HEK293 (cell line): Measurements from ENCODE around the gene LRP1.

ENCODE experiments used
- ATF2 ChIP-seq: fragments of 450-650 bp; formaldehyde crosslinking; IDR thresholded peaks from 2 replicates; pipeline ENCODE4 v1.5.1; 2016; ENCODE audit warnings: missing biosample characterization, missing genetic modification characterization, low read depth
- EGR2 ChIP-seq: fragments of 450-650 bp; formaldehyde crosslinking; IDR thresholded peaks from 2 replicates; pipeline ENCODE4 v1.5.1; 2016; ENCODE audit warnings: low read depth, missing biosample characterization, missing genetic modification characterization
- GLIS2 ChIP-seq: fragments of 450-650 bp; formaldehyde crosslinking; IDR thresholded peaks from 2 replicates; pipeline ENCODE4 v1.5.1; 2016; ENCODE audit warnings: missing biosample characterization, missing genetic modification characterization
- KLF1 ChIP-seq: fragments of 450-650 bp; formaldehyde crosslinking; IDR thresholded peaks from 2 replicates; pipeline ENCODE4 v1.5.1; 2016; ENCODE audit warnings: missing biosample characterization, missing genetic modification characterization
- KLF16 ChIP-seq: fragments of 450-650 bp; formaldehyde crosslinking; IDR thresholded peaks from 2 replicates; pipeline ENCODE4 v1.5.1; 2017; ENCODE audit warnings: missing biosample characterization, missing genetic modification characterization
- KLF9 ChIP-seq: fragments of 450-650 bp; formaldehyde crosslinking; IDR thresholded peaks from 2 replicates; pipeline ENCODE4 v1.5.1; 2016; ENCODE audit warnings: missing biosample characterization, missing genetic modification characterization, low read depth
- PATZ1 ChIP-seq: fragments of 450-650 bp; formaldehyde crosslinking; IDR thresholded peaks from 2 replicates; pipeline ENCODE4 v1.5.1; 2016; ENCODE audit warnings: missing biosample characterization, missing genetic modification characterization
- PRDM4 ChIP-seq: fragments of 450-650 bp; formaldehyde crosslinking; IDR thresholded peaks from 2 replicates; pipeline ENCODE4 v1.5.1; 2017; ENCODE audit warnings: missing biosample characterization, missing genetic modification characterization
- SP7 ChIP-seq: fragments of 450-650 bp; formaldehyde crosslinking; IDR thresholded peaks from 2 replicates; pipeline ENCODE4 v1.5.1; 2016; ENCODE audit warnings: missing biosample characterization, missing genetic modification characterization
- ZBTB20 ChIP-seq: fragments of 450-650 bp; formaldehyde crosslinking; IDR thresholded peaks from 2 replicates; pipeline ENCODE4 v1.5.1; 2016; ENCODE audit warnings: missing biosample characterization, missing genetic modification characterization
- ZBTB48 ChIP-seq: fragments of 450-650 bp; formaldehyde crosslinking; IDR thresholded peaks from 2 replicates; pipeline ENCODE4 v1.5.1; 2016; ENCODE audit warnings: missing biosample characterization, missing genetic modification characterization
- ZFP37 ChIP-seq: fragments of 450-650 bp; formaldehyde crosslinking; IDR thresholded peaks from 2 replicates; pipeline ENCODE4 v1.5.1; 2016; ENCODE audit warnings: missing biosample characterization, missing genetic modification characterization
- ZNF157 ChIP-seq: fragments of 450-650 bp; formaldehyde crosslinking; IDR thresholded peaks from 2 replicates; pipeline ENCODE4 v1.5.1; 2016; ENCODE audit warnings: missing biosample characterization, missing genetic modification characterization
- ZNF175 ChIP-seq: fragments of 450-650 bp; formaldehyde crosslinking; IDR thresholded peaks from 2 replicates; pipeline ENCODE4 v1.5.1; 2016; ENCODE audit warnings: missing biosample characterization, missing genetic modification characterization
- ZNF26 ChIP-seq: fragments of 450-650 bp; formaldehyde crosslinking; IDR thresholded peaks from 2 replicates; pipeline ENCODE4 v1.5.1; 2016; ENCODE audit warnings: missing biosample characterization, missing genetic modification characterization
- ZNF324 ChIP-seq: fragments of 450-650 bp; formaldehyde crosslinking; IDR thresholded peaks from 2 replicates; pipeline ENCODE4 v1.5.1; 2016; ENCODE audit warnings: missing biosample characterization, missing genetic modification characterization
- ZNF394 ChIP-seq: fragments of 450-650 bp; formaldehyde crosslinking; IDR thresholded peaks from 2 replicates; pipeline ENCODE4 v1.5.1; 2016; ENCODE audit warnings: missing biosample characterization, missing genetic modification characterization, mild to moderate bottlenecking, moderate library complexity, borderline replicate concordance
- ZNF404 ChIP-seq: fragments of 450-650 bp; formaldehyde crosslinking; IDR thresholded peaks from 2 replicates; pipeline ENCODE4 v1.5.1; 2017; ENCODE audit warnings: missing biosample characterization, missing genetic modification characterization
- ZNF530 ChIP-seq: fragments of 450-650 bp; formaldehyde crosslinking; IDR thresholded peaks from 2 replicates; pipeline ENCODE4 v1.5.1; 2016; ENCODE audit warnings: low read depth, missing biosample characterization, missing genetic modification characterization
- ZNF561 ChIP-seq: fragments of 450-650 bp; IDR thresholded peaks from 2 replicates; pipeline ENCODE4 v1.5.1; 2018; ENCODE audit warnings: missing biosample characterization, missing genetic modification characterization, borderline replicate concordance
- ZNF600 ChIP-seq: fragments of 450-650 bp; formaldehyde crosslinking; IDR thresholded peaks from 2 replicates; pipeline ENCODE4 v1.5.1; 2016; ENCODE audit warnings: missing biosample characterization, missing genetic modification characterization
- ZNF610 ChIP-seq: fragments of 450-650 bp; formaldehyde crosslinking; IDR thresholded peaks from 2 replicates; pipeline ENCODE4 v1.5.1; 2016; ENCODE audit warnings: missing biosample characterization, missing genetic modification characterization, borderline replicate concordance
- ZNF692 ChIP-seq: fragments of 450-650 bp; formaldehyde crosslinking; IDR thresholded peaks from 2 replicates; pipeline ENCODE4 v1.5.1; 2016; ENCODE audit warnings: missing biosample characterization, missing genetic modification characterization
- ZNF701 ChIP-seq: fragments of 450-650 bp; formaldehyde crosslinking; IDR thresholded peaks from 2 replicates; pipeline ENCODE4 v1.5.1; 2016; ENCODE audit warnings: missing biosample characterization, missing genetic modification characterization
- ZNF76 ChIP-seq: fragments of 450-650 bp; formaldehyde crosslinking; IDR thresholded peaks from 2 replicates; pipeline ENCODE4; 2016; ENCODE audit warnings: low read depth, missing biosample characterization, missing genetic modification characterization, borderline replicate concordance
- ZNF777 ChIP-seq: fragments of 450-650 bp; formaldehyde crosslinking; IDR thresholded peaks from 2 replicates; pipeline ENCODE4 v1.5.1; 2017; ENCODE audit warnings: missing biosample characterization, missing genetic modification characterization, borderline replicate concordance
- ZNF791 ChIP-seq: fragments of 450-650 bp; formaldehyde crosslinking; IDR thresholded peaks from 2 replicates; pipeline ENCODE4 v1.5.1; 2016; ENCODE audit warnings: missing biosample characterization, missing genetic modification characterization
- ZNF792 ChIP-seq: fragments of 450-650 bp; formaldehyde crosslinking; IDR thresholded peaks from 2 replicates; pipeline ENCODE4 v1.5.1; 2016; ENCODE audit warnings: missing biosample characterization, missing genetic modification characterization
- ZSCAN16 ChIP-seq: fragments of 450-650 bp; formaldehyde crosslinking; IDR thresholded peaks from 2 replicates; pipeline ENCODE4 v1.5.1; 2016; ENCODE audit warnings: missing biosample characterization, missing genetic modification characterization
- ZSCAN23 ChIP-seq: fragments of 450-650 bp; formaldehyde crosslinking; IDR thresholded peaks from 2 replicates; pipeline ENCODE4 v1.5.1; 2016; ENCODE audit warnings: missing biosample characterization, missing genetic modification characterization

The LRP1 gene

GRCh38 chr12:57229634-57230380, 101.5 kb downstream of the LRP1 start, which contains the start of gene SHMT2 (continued):
- TF ChIP-seq ZNF692 (tag by site-specific recombination) (peak; percentile 78), PRDM4 (tag by site-specific recombination) (no peak), ZBTB48 (0 out of 2 replicates have a peak, but pooled peaks have one; percentile 48), ZSCAN16 (no peak), ZNF26 (no peak), ZFP37 (tag by site-specific recombination) (peak; percentile 26; the same call in 1 of the 2 replicates), KLF16 (tag by site-specific recombination) (peak; percentile 72), ZNF394 (tag by site-specific recombination) (peak; percentile 18; the same call in 1 of the 2 replicates), ZNF701 (no peak), ZNF777 (tag by site-specific recombination) (no peak), ZNF404 (tag by site-specific recombination) (no peak), ZBTB20 (tag by site-specific recombination) (peak; percentile 40; the same call in 1 of the 2 replicates), ZNF530 (tag by site-specific recombination) (no peak), EGR2 (tag by site-specific recombination) (peak; percentile 97), GLIS2 (tag by site-specific recombination) (peak; percentile 63; the same call in 1 of the 2 replicates), ZNF175 (no peak), ATF2 (tag by site-specific recombination) (peak; percentile 53), SP7 (tag by site-specific recombination) (peak; percentile 31; the same call in 1 of the 2 replicates), ZNF600 (tag by site-specific recombination) (peak; percentile 16; the same call in 1 of the 2 replicates), ZSCAN23 (tag by site-specific recombination) (no peak), ZNF324 (tag by site-specific recombination) (peak; percentile 84; the same call in 1 of the 2 replicates), KLF9 (no peak), ZNF76 (tag by site-specific recombination) (0 out of 2 replicates have a peak, but pooled peaks have one; percentile 20), ZNF561 (tag by site-specific recombination) (0 out of 2 replicates have a peak, but pooled peaks have one; percentile 7), PATZ1 (tag by site-specific recombination) (peak; percentile 75), KLF1 (tag by site-specific recombination) (peak; percentile 19), ZNF610 (tag by site-specific recombination) (0 out of 2 replicates have a peak, but pooled peaks have one; percentile 51), ZNF792 (tag by site-specific recombination) (no peak), ZNF157 (tag by site-specific recombination) (no peak), ZNF791 (tag by site-specific recombination) (no peak)
